ENCODE data around the gene PITPNM3. TPM values are rescaled to one million over a fixed set of nuclear protein-coding genes. Genes with fewer than 3 reads are reported as not detected.
"Not testable (repeated sequence)": the region's sequence is repeated elsewhere in the genome, so short reads cannot be mapped to it uniquely, and the experiment has no call there.

Gene PITPNM3
- total and polyA plus RNA-seq, 2 experiments from 2014 or later: 0.77 to 6.5 TPM

DNA sequence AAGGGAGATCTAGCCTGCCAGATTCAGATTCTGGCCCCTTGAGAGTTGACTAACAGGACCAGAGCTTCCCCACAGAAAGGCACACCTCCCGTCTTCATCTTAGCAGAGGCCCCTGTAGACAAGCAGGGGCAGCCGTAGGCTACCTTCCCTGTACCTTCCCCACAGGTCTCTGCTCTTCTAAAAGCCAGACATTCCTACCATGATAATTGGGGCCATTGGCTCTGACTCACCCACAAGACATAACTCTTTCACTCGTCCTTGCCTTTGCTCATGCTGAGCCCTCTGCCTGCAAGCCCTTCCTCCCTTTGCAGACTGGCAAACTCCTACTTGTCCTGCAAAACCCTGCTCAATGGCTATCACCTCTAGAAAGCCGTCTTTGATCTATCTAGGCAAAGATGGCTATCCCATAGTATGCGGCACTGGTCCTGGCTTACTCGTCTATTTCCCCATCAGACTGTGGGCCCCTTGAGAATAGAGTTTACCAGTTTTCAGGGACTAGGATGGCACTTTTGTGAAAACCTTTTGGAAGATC, 68.3 kb downstream of the PITPNM3 start:
- H3K4me1 ChIP-seq (ENCODE audit: low read depth): no peaks in the 10 kb centered on the region
- H3K27me3 ChIP-seq: no peaks in the 10 kb centered on the region
- H3K36me3 ChIP-seq: no peaks in the 10 kb centered on the region
- TF ChIP-seq, protein P1, sequence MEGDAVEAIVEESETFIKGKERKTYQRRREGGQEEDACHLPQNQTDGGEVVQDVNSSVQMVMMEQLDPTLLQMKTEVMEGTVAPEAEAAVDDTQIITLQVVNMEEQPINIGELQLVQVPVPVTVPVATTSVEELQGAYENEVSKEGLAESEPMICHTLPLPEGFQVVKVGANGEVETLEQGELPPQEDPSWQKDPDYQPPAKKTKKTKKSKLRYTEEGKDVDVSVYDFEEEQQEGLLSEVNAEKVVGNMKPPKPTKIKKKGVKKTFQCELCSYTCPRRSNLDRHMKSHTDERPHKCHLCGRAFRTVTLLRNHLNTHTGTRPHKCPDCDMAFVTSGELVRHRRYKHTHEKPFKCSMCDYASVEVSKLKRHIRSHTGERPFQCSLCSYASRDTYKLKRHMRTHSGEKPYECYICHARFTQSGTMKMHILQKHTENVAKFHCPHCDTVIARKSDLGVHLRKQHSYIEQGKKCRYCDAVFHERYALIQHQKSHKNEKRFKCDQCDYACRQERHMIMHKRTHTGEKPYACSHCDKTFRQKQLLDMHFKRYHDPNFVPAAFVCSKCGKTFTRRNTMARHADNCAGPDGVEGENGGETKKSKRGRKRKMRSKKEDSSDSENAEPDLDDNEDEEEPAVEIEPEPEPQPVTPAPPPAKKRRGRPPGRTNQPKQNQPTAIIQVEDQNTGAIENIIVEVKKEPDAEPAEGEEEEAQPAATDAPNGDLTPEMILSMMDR (IDR thresholded peaks at IDR 0.05; ENCODE audit: low read depth, low read length): no peak
- no peak overlapping the region for H3K27ac ChIP-seq
- no peaks in the 10 kb centered on the region for H3K9me3 ChIP-seq (ENCODE audit: low read depth)
- no peak overlapping the region for H3K4me3 ChIP-seq
- DNase-seq (ENCODE audit: low read depth in 1 of 2, low spot score in 1 of 2): no peak

DNA sequence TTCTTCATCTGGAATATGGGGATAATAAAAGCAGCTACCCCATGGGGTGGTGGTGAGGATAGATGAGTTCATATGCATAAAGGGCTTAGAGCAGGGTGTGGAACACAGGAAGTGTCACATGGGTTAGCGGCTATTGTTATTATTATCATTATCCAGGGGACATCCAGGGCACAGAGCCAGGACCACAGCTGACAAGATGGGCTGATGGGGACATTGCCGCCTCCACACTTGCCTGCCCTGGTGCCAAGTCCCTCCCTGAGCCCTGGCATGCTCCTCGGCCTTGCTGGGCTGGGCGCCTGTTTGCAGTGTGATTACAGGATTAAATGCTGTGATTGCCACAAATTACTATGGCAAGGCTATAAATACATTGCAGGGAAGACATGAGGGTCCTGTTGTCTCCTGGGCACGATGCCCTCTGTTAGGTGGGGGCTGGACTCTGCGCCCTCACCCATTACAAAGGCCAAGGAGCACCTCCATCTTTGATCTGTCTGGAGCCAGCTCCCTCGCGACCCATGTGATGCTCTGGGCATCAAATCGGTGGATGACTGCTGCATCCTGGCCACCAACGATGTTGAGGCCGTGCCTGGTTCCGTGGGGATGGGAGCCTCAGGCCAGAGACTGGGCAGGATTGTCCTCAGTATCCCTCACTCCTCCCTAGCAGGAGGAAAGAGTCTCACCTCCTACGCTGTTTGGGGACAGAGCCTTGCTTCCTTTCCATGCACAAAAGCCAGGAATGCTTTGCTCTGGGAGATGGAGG, 68.9 kb downstream of the PITPNM3 start:
- Histone ChIP-seq H3K27ac (no peak overlapping the region), H3K27me3 (no peaks in the 10 kb centered on the region), H3K9me3 (ENCODE audit: low read depth) (no peaks in the 10 kb centered on the region), H3K36me3 (no peaks in the 10 kb centered on the region), H3K4me1 (ENCODE audit: low read depth) (no peaks in the 10 kb centered on the region), H3K4me3 (no peak overlapping the region)
- DNase-seq (ENCODE audit: low read depth in 1 of 2, low spot score in 1 of 2): peak in 1 of 2 donors; percentile 14
- TF ChIP-seq, protein P1 (IDR thresholded peaks at IDR 0.05; ENCODE audit: low read depth, low read length): no peak

DNA sequence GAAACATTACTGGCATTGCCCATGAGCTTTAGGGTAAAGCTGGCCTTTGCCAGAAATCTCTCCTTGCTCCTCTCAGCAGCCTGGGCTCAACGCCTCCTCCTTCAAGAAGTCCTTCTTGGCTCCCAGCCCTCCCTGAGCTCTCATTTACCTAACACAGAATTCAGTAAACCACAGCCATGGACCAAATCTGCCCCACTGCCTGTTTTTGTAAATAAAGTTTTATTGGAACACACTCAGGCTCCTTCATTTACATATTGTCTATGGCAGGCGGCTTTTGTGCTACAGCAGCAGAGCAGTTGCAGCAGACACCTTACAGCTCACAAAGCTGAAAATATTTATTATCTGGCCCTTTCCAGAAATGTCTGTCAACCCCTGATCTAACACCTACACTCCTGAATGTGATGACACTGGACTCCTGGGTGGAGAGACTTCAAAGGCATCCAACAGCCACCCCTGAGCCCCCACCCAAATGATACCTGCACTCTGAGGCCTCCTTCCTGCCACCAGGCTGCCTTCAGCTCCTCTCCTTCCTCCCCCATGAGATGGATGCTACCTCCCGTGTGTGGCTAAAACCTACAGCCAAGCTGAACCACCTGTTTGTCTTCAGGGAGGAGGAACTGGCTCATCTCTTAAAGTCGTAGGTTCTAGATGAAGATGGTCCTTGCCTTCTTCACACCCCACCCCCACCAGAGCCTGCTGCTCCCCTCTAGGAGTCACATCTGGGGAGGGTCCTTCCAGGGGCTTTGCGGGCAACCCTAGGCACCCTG, 70.5 kb downstream of the PITPNM3 start:
- H3K36me3 ChIP-seq: no peaks in the 10 kb centered on the region
- no peak for DNase-seq (ENCODE audit: low read depth in 1 of 2, low spot score in 1 of 2)
- no peaks in the 10 kb centered on the region for H3K9me3 ChIP-seq (ENCODE audit: low read depth)
- TF ChIP-seq, protein P1 (IDR thresholded peaks at IDR 0.05; ENCODE audit: low read depth, low read length): no peak
- no peak overlapping the region for H3K27ac ChIP-seq
- no peak overlapping the region for H3K4me3 ChIP-seq
- no peaks in the 10 kb centered on the region for H3K4me1 ChIP-seq (ENCODE audit: low read depth)
- no peaks in the 10 kb centered on the region for H3K27me3 ChIP-seq

GRCh38 chr17:6483507-6483906, 72.8 kb downstream of the PITPNM3 start:
- Histone ChIP-seq H3K27me3 (no peaks in the 10 kb centered on the region), H3K4me1 (ENCODE audit: low read depth) (no peaks in the 10 kb centered on the region), H3K36me3 (no peaks in the 10 kb centered on the region), H3K9me3 (ENCODE audit: low read depth) (no peaks in the 10 kb centered on the region), H3K4me3 (no peak overlapping the region), H3K27ac (no peak overlapping the region)
- TF ChIP-seq, protein P1 (IDR thresholded peaks at IDR 0.05; ENCODE audit: low read depth, low read length): no peak
- no peak for DNase-seq (ENCODE audit: low read depth in 1 of 2, low spot score in 1 of 2)

DNA sequence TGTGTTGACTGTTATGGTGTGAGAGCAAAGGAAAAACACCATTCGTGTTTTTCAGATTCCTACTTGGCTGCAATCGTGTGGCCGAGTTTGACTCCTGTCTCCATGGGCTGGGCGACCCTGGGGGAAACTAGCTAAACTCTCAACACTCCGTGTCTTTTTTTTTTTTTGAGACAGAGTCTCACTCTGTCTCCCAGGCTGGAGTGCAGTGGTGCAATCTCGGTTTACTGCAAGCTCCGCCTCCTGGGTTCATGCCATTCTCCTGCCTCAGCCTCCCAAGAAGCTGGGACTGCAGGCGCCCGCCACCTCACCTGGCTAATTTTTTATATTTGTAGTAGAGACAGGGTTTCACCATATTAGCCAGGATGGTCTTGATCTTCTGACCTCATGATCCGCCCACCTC, 73.6 kb downstream of the PITPNM3 start:
- H3K36me3 ChIP-seq; H3K4me3 ChIP-seq; H3K27ac ChIP-seq; H3K27me3 ChIP-seq; H3K4me1 ChIP-seq (ENCODE audit: low read depth); H3K9me3 ChIP-seq (ENCODE audit: low read depth); DNase-seq (ENCODE audit: low read depth in 1 of 2, low spot score in 1 of 2): not testable (repeated sequence)

DNA sequence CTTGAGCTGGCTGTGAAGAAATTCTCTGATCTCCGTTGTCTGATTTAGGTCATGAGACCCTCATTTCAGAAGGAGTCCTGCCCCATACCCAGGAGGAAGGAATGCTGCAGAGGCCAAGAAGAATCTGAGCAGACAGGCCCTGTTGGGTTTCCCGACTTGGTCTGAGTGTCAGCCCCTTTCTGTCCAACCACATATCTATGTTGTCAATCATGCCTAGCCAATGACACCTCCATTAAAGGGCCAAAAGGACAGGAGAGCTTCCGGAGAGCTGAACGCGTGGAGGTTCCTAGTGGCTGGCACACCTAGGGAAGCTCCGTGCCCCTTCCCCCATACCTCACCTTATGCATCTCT, 74.3 kb downstream of the PITPNM3 start:
- no peak overlapping the region for H3K4me3 ChIP-seq
- TF ChIP-seq, protein P1 (IDR thresholded peaks at IDR 0.05; ENCODE audit: low read depth, low read length): no peak

More for the DNA sequence above, 74.3 kb downstream of the PITPNM3 start:
- Histone ChIP-seq H3K27me3 (no peaks in the 10 kb centered on the region), H3K36me3 (no peaks in the 10 kb centered on the region), H3K9me3 (ENCODE audit: low read depth) (no peaks in the 10 kb centered on the region), H3K4me1 (ENCODE audit: low read depth) (no peaks in the 10 kb centered on the region), H3K27ac (no peak overlapping the region)
- no peak for DNase-seq (ENCODE audit: low read depth in 1 of 2, low spot score in 1 of 2)

Measured in cardiac muscle cell (in vitro differentiated cells and primary cell).